SK-N-SH (cell line): ENCODE data around the gene SMS. TPM values are rescaled to one million over a fixed set of nuclear protein-coding genes. Genes with fewer than 3 reads are reported as not detected.
A peak's percentile ranks its signal among the peaks of the same experiment; 100 is the strongest.

Experiments
- CTCF ChIA-PET: fragments of 300-600, 350-600 bp; formaldehyde crosslinking; extraction: SDS; loops from one replicate; lab custom pipeline; 2021; lab: Yijun Ruan, JAX
- POLR2A ChIA-PET: fragments of 350-600 bp; sonication (Branson Sonifier 250); formaldehyde crosslinking; extraction: SDS; loops from one replicate; lab custom pipeline; 2020; ENCODE audit warnings: antibody characterized with exemption, inconsistent platforms; lab: Yijun Ruan, JAX
- DNase-seq: peaks from one replicate; pipeline ENCODE4 v3.0.0; 2012
- H2AFZ ChIP-seq: fragments of 200-600 bp; sonication (generic); 2 replicates; pipeline ENCODE4 v1.8.1; 2016; ENCODE audit warnings: antibody characterized with exemption, mild to moderate bottlenecking, low read depth
- H3F3A ChIP-seq: fragments of 200-600 bp; sonication (generic); replicated peaks from 2 replicates; pipeline ENCODE3; 2016; ENCODE audit warnings: antibody characterized with exemption, mild to moderate bottlenecking; ENCODE audit not compliant: insufficient read depth
- H3K27ac ChIP-seq, 2 experiments: fragments of 200-500 bp in 1 of 2; fragments of 200-600 bp in 1 of 2; sonication (Bioruptor generic) in 1 of 2; sonication (generic), shearing (Covaris generic) in 1 of 2; 2 replicates each; pipeline versions ENCODE4 v1.5.1 to v1.6.1; 2014 to 2016; ENCODE audit warnings: low read depth in 2 of 2, inconsistent platforms in 1 of 2, low read length in 1 of 2, mild to moderate bottlenecking in 1 of 2, mixed read lengths in 1 of 2
- H3K27me3 ChIP-seq: fragments of 200-600 bp; sonication (generic), shearing (Covaris generic); 2 replicates; pipeline ENCODE4 v1.6.1; 2016; ENCODE audit warnings: mixed run types; ENCODE audit not compliant: insufficient read depth
- H3K36me3 ChIP-seq, 2 experiments: fragments of 200-500 bp in 1 of 2; fragments of 200-600 bp in 1 of 2; sonication (Bioruptor generic) in 1 of 2; sonication (generic) in 1 of 2; replicated peaks in 1 of 2; 2 replicates each; pipeline versions ENCODE3 to v1.5.1; 2014 to 2016; ENCODE audit warnings: low read length in 1 of 2, mild to moderate bottlenecking in 1 of 2; ENCODE audit not compliant: insufficient read depth in 2 of 2, control insufficient read depth in 1 of 2
- H3K4me1 ChIP-seq, 2 experiments: fragments of 200-500 bp in 1 of 2; fragments of 200-600 bp in 1 of 2; sonication (Bioruptor generic) in 1 of 2; sonication (generic), shearing (Covaris generic) in 1 of 2; 2 replicates each; pipeline versions ENCODE4 v1.5.1 to v1.6.1; 2014 to 2016; ENCODE audit warnings: low read depth in 1 of 2, low read length in 1 of 2, mixed run types in 1 of 2; ENCODE audit not compliant: insufficient read depth in 2 of 2, control insufficient read depth in 1 of 2
- H3K4me2 ChIP-seq: fragments of 200-600 bp; sonication (generic), shearing (Covaris generic); 2 replicates; pipeline ENCODE4 v1.6.1; 2017; ENCODE audit warnings: mixed run types
- H3K4me3 ChIP-seq, 2 experiments: fragments of 200-500 bp in 1 of 2; fragments of 200-600 bp in 1 of 2; sonication (Bioruptor generic) in 1 of 2; sonication (generic), shearing (Covaris generic) in 1 of 2; 2 replicates each; pipeline versions ENCODE4 v1.5.1 to v1.8.1; 2014 to 2016; ENCODE audit warnings: low read depth in 2 of 2, inconsistent platforms in 1 of 2, low read length in 1 of 2, mild to moderate bottlenecking in 1 of 2, mixed read lengths in 1 of 2, moderate library complexity in 1 of 2
- H3K79me2 ChIP-seq: fragments of 200-600 bp; sonication (generic); 2 replicates; pipeline ENCODE4 v1.8.1; 2017; ENCODE audit warnings: mild to moderate bottlenecking; ENCODE audit not compliant: insufficient read depth
- H3K9ac ChIP-seq: fragments of 200-600 bp; sonication (generic); 2 replicates; pipeline ENCODE4 v1.6.1; 2017; ENCODE audit warnings: mixed run types
- H3K9me2 ChIP-seq: fragments of 200-600 bp; sonication (generic); 2 replicates; pipeline ENCODE4 v1.6.1; 2017; ENCODE audit warnings: mixed run types
- H3K9me3 ChIP-seq: fragments of 200-600 bp; sonication (generic); 2 replicates; pipeline ENCODE4 v1.6.1; 2017; ENCODE audit warnings: mixed run types, mild to moderate bottlenecking, moderate library complexity
- H4K20me1 ChIP-seq: fragments of 200-600 bp; sonication (generic); 2 replicates; pipeline ENCODE4 v1.6.1; 2017; ENCODE audit warnings: mild to moderate bottlenecking, mixed run types; ENCODE audit not compliant: insufficient read depth
- CHD2 ChIP-seq: fragments of 150-350 bp; IDR thresholded peaks from 2 replicates; pipeline ENCODE4 v1.6.1; 2018; ENCODE audit warnings: low read length; ENCODE audit not compliant: partially characterized antibody
- ELF1 ChIP-seq: IDR thresholded peaks from 2 replicates; pipeline ENCODE4 v1.4.0; 2012
- FOXJ3 ChIP-seq: sonication (generic); formaldehyde crosslinking; IDR thresholded peaks from 2 replicates; pipeline ENCODE4 v1.5.1; 2020; ENCODE audit warnings: mild to moderate bottlenecking, missing genetic modification reagents
- FOXM1 ChIP-seq: IDR thresholded peaks from 2 replicates; pipeline ENCODE4 v1.4.0; 2012; ENCODE audit warnings: low read depth, mild to moderate bottlenecking
- GABPA ChIP-seq: IDR thresholded peaks from 2 replicates; pipeline ENCODE4 v1.4.0; 2012; ENCODE audit warnings: low read depth, mild to moderate bottlenecking
- IRF3 ChIP-seq: fragments of 150-350 bp; IDR thresholded peaks from 2 replicates; pipeline ENCODE4 v1.6.1; 2016; ENCODE audit warnings: mild to moderate bottlenecking, low read depth, low read length
- MAX ChIP-seq: IDR thresholded peaks from 2 replicates; pipeline ENCODE4 v1.4.0; 2012; ENCODE audit warnings: low read depth
- NRF1 ChIP-seq: IDR thresholded peaks from 2 replicates; pipeline ENCODE4 v1.6.1; 2012; ENCODE audit warnings: low read depth, mild to moderate bottlenecking, low read length
- POLR2AphosphoS5 ChIP-seq: IDR thresholded peaks from 2 replicates; pipeline ENCODE4 v1.6.1; 2012; ENCODE audit warnings: low read depth, low read length
- RAD21 ChIP-seq: IDR thresholded peaks from 2 replicates; pipeline ENCODE4 v1.6.1; 2012; ENCODE audit warnings: mild to moderate bottlenecking, low read length
- REST ChIP-seq: IDR thresholded peaks from 2 replicates; pipeline ENCODE4 v1.6.1; 2012; ENCODE audit warnings: mild to moderate bottlenecking, low read depth, low read length, moderate library complexity
- SMC3 ChIP-seq: IDR thresholded peaks from 2 replicates; pipeline ENCODE4 v1.6.1; 2012; ENCODE audit warnings: low read depth, low read length, improper control_type of control experiment
- TAF1 ChIP-seq: IDR thresholded peaks from 2 replicates; pipeline ENCODE4 v1.6.1; 2012; ENCODE audit warnings: low read depth, mild to moderate bottlenecking, low read length, moderate library complexity, borderline replicate concordance
- YY1 ChIP-seq: IDR thresholded peaks from 2 replicates; pipeline ENCODE4 v1.4.0; 2012; ENCODE audit warnings: low read depth, mild to moderate bottlenecking
- WGBS: methylation state at CpG from one replicate; pipeline ENCODE4 v1.1.6; 2017; ENCODE audit warnings: low lambda C conversion rate; 5-methylcytosine and 5-hydroxymethylcytosine counted together
- polyA plus RNA-seq, 3 experiments: library from polyadenylated mRNA; depleted of rRNA; stranded (reverse); fragments of >200 nt; gene quantifications; 2 replicates each; pipeline ENCODE4 v1.2.3, GENCODE V29; 2012

The SMS gene
- polyA plus RNA-seq, 1 of the 3 experiments (the other 2 are of a cell fraction), result 116 TPM

- peaks cover 98% of the 10 kb centered on the region for H4K20me1 ChIP-seq
- TF ChIP-seq RAD21 (no peak), FOXM1 (no peak), IRF3 (no peak), ELF1 (no peak), YY1 (no peak), POLR2AphosphoS5 (no peak), MAX (no peak), GABPA (no peak), NRF1 (no peak), FOXJ3 (no peak), CHD2 (no peak), SMC3 (no peak), REST (no peak), TAF1 (no peak)
- no peak for DNase-seq
- no peak overlapping the region for H3K9ac ChIP-seq
- H3K9me2 ChIP-seq, result no peaks in the 10 kb centered on the region
- no peak overlapping the region for H3K4me2 ChIP-seq
- H3K4me1 ChIP-seq, result peaks cover 8 to 23% of the 10 kb centered on the region in 2 experiments; a peak in 3 of 4 replicates
- CTCF ChIA-PET, result no interaction called here
- peak overlapping the region in 1 of 2 experiments; percentile 52; a peak in 1 of 4 replicates for H3K27ac ChIP-seq
- H3K9me3 ChIP-seq, result no peaks in the 10 kb centered on the region
- peaks cover 100% of the 10 kb centered on the region for H3K79me2 ChIP-seq
- POLR2A ChIA-PET, result interaction anchor here (0.6 kb wide), 1 partner anchor 8 kb away, joined by 3 read pairs; no protein-coding TSS in a partner anchor
- no peaks in the 10 kb centered on the region for H3K27me3 ChIP-seq
- no peak overlapping the region for H3K4me3 ChIP-seq
- H3K36me3 ChIP-seq, result peaks cover 0 to 20% of the 10 kb centered on the region in 2 experiments
- H3F3A ChIP-seq, result peaks cover 15% of the 10 kb centered on the region
- no peak overlapping the region for H2AFZ ChIP-seq
- WGBS, result 67% methylated on average over 7 of the region's 7 CpGs
Observed at GRCh38 chrX:21955403-21956189, 15.1 kb downstream of the SMS start.
